PFSK-1 (cell line): Measurements from ENCODE around the gene MYL6B.

ENCODE experiments used
- FOXP2 ChIP-seq: optimal IDR thresholded peaks from 2 replicates; pipeline ENCODE3; 2011; ENCODE audit warnings: borderline replicate concordance, control low read depth, inconsistent platforms; ENCODE audit not compliant: insufficient read depth; ENCODE audit errors: extremely low read length, extremely low read depth
- POLR2AphosphoS5 ChIP-seq: IDR thresholded peaks from 2 replicates; pipeline ENCODE4 v1.6.1; 2012; ENCODE audit warnings: low read depth, mild to moderate bottlenecking, control low read depth, low read length, moderate library complexity
- REST ChIP-seq, 2 experiments: IDR thresholded peaks; 2 replicates each; pipeline versions ENCODE4 v1.6.1 to v1.8.0; 2011 to 2012; ENCODE audit warnings: low read depth in 2 of 2, low read length in 2 of 2, control low read depth in 1 of 2, inconsistent platforms in 1 of 2, mild to moderate bottlenecking in 1 of 2, moderate library complexity in 1 of 2; ENCODE audit not compliant: insufficient read depth in 1 of 2
- SIN3A ChIP-seq: IDR thresholded peaks from 2 replicates; pipeline ENCODE4 v1.6.1; 2012; ENCODE audit warnings: mild to moderate bottlenecking, low read length, moderate library complexity, borderline replicate concordance; ENCODE audit not compliant: insufficient read depth
- TAF1 ChIP-seq: IDR thresholded peaks from 2 replicates; pipeline ENCODE4 v1.6.1; 2012; ENCODE audit warnings: low read length, control low read depth, borderline replicate concordance; ENCODE audit not compliant: insufficient read depth

MYL6B gene

GRCh38 chr12:56145217-56145616 is 7.2 kb upstream of the MYL6B start:
- no peak for TF ChIP-seq REST (IDR thresholded peaks at IDR 0.05; ENCODE audit: insufficient read depth in 1 of 2, low read depth in 2 of 2, low read length in 2 of 2)
- TF ChIP-seq TAF1: no peak
- TF ChIP-seq FOXP2: no peak
- no peak for TF ChIP-seq SIN3A
- TF ChIP-seq POLR2AphosphoS5: no peak

GRCh38 chr12:56146492-56147460 is 5.6 kb upstream of the MYL6B start:
- TF ChIP-seq FOXP2 (no peak), SIN3A (0 out of 2 replicates have a peak, but pooled peaks have one; percentile 14)

- TF ChIP-seq SIN3A: no peak
- TF ChIP-seq POLR2AphosphoS5: no peak
- TF ChIP-seq REST (IDR thresholded peaks at IDR 0.05; ENCODE audit: insufficient read depth in 1 of 2, low read depth in 2 of 2, low read length in 2 of 2): no peak
- no peak for TF ChIP-seq TAF1
- TF ChIP-seq FOXP2: no peak
Observed at GRCh38 chr12:56150563-56150962, 1.8 kb upstream of the MYL6B start.

GRCh38 chr12:56151672-56152131 is 685 bp upstream of the MYL6B start:
- no peak for TF ChIP-seq FOXP2
- TF ChIP-seq SIN3A: no peak
- TF ChIP-seq POLR2AphosphoS5: no peak
- TF ChIP-seq REST (IDR thresholded peaks at IDR 0.05; ENCODE audit: insufficient read depth in 1 of 2, low read depth in 2 of 2, low read length in 2 of 2): no peak
- TF ChIP-seq TAF1: peak; percentile 41; the same call in 1 of the 2 replicates

GRCh38 chr12:56152756-56153677 is 630 bp downstream of the MYL6B start:
- TF ChIP-seq FOXP2 (no peak), SIN3A (no peak), REST (IDR thresholded peaks at IDR 0.05; ENCODE audit: insufficient read depth in 1 of 2, low read depth in 2 of 2, low read length in 2 of 2) (no peak), POLR2AphosphoS5 (no peak), TAF1 (no peak)
